ENCODE measurements around the gene NAA10. TPM values are rescaled to one million over a fixed set of nuclear protein-coding genes. Genes with fewer than 3 reads are reported as not detected.

Gene NAA10
- total and polyA plus RNA-seq, 2 of the 13 experiments (the other 11 are each of a cell fraction or from before 2014, with no cell fraction given) = 49.2 to 51.7 TPM

DNA sequence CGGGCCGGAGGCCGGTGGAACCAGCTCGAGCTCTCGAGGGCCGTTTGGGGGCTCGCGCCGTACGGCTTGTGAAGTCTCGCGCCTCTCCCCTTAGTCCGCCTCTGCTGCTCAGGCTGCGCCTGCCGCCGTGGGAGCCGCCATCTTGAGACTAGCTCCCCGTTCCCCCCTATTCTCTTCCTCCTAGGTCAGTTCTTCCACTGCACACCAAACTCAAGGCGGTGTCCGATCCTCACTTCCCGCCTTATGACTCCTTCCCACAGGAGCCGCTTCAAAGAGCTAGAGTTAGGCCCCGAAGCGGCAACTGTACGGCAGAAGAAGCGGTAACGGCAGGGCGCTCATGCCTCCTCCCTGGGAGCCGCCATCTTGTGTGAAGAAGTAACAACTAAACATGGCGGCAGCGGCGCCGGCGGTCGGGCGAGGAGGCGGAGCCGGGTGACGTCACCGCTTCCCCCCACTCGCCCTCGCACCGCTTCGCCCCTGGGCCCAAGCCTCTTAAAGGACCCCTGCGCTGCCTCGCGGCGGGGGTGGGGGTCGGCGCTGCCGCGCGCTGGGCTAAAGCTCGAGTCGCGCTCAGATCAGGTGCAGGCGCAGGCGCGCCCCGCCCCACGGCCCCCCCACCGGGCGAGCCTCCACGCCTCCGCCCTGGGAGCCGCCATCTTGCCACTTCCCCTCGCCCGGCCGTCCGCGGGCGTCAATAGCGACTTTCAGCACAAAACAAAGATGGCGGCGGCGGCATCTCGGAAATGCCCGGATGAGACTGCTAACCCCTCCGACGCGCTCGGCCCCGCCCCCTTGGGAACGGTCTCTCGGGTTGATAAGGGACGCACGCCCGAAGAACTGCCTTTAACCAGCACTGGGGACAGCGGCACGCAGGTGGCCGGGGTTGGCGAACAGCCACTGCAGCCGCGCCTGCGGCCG, 36.9 kb upstream of the NAA10 start, which contains the start of gene HCFC1 (continued):
- TF ChIP-seq ZNF878 (CRISPR knock-in tag; IDR thresholded peaks at IDR 0.05) (no peak), MAZ (IDR thresholded peaks at IDR 0.05; ENCODE audit: borderline replicate concordance, low read depth, low read length) (0 out of 2 replicates have a peak, but pooled peaks have one; percentile 17), MAZ (CRISPR knock-in tag; IDR thresholded peaks at IDR 0.05; ENCODE audit: low read depth) (peak; percentile 64), ZNF75D (CRISPR knock-in tag; IDR thresholded peaks at IDR 0.05; ENCODE audit: borderline replicate concordance) (no peak), ZNF143 (CRISPR knock-in tag; IDR thresholded peaks at IDR 0.05) (peak; percentile 11; the same call in 1 of the 2 replicates), RBAK (CRISPR knock-in tag; IDR thresholded peaks at IDR 0.05) (no peak), BRD4 (CRISPR knock-in tag; IDR thresholded peaks at IDR 0.05) (peak; percentile 55; the same call in 1 of the 2 replicates), ZNF577 (CRISPR knock-in tag; IDR thresholded peaks at IDR 0.05; ENCODE audit: borderline replicate concordance, low read depth) (no peak), ZFP1 (CRISPR knock-in tag; IDR thresholded peaks at IDR 0.05) (no peak), GTF3A (CRISPR knock-in tag; conservative IDR thresholded peaks at IDR 0.05) (no peak), ZNF552 (CRISPR knock-in tag; IDR thresholded peaks at IDR 0.05; ENCODE audit: borderline replicate concordance) (no peak), HDAC2 (CRISPR knock-in tag; IDR thresholded peaks at IDR 0.05) (no peak), ZNF788 (CRISPR knock-in tag; IDR thresholded peaks at IDR 0.05; ENCODE audit: borderline replicate concordance) (0 out of 2 replicates have a peak, but pooled peaks have one; percentile 24), NFIB (CRISPR knock-in tag; IDR thresholded peaks at IDR 0.05; ENCODE audit: borderline replicate concordance) (no peak), ZNF17 (CRISPR knock-in tag; IDR thresholded peaks at IDR 0.05) (no peak), JUNB (CRISPR knock-in tag; IDR thresholded peaks at IDR 0.05; ENCODE audit: borderline replicate concordance) (no peak), SAP130 (CRISPR knock-in tag; IDR thresholded peaks at IDR 0.05; ENCODE audit: low read depth) (no peak), PCBP2 (optimal IDR thresholded peaks at IDR 0.05; ENCODE audit: low read depth, low read length, poor library complexity, severe bottlenecking) (no peak), ZNF354B (CRISPR knock-in tag; IDR thresholded peaks at IDR 0.05) (no peak), ZFP90 (CRISPR knock-in tag; IDR thresholded peaks at IDR 0.05; ENCODE audit: borderline replicate concordance) (no peak)
- TF ChIP-seq, protein P1, sequence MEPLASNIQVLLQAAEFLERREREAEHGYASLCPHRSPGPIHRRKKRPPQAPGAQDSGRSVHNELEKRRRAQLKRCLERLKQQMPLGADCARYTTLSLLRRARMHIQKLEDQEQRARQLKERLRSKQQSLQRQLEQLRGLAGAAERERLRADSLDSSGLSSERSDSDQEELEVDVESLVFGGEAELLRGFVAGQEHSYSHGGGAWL (CRISPR knock-in tag; IDR thresholded peaks at IDR 0.05) = no peak
- TF ChIP-seq, protein P2, sequence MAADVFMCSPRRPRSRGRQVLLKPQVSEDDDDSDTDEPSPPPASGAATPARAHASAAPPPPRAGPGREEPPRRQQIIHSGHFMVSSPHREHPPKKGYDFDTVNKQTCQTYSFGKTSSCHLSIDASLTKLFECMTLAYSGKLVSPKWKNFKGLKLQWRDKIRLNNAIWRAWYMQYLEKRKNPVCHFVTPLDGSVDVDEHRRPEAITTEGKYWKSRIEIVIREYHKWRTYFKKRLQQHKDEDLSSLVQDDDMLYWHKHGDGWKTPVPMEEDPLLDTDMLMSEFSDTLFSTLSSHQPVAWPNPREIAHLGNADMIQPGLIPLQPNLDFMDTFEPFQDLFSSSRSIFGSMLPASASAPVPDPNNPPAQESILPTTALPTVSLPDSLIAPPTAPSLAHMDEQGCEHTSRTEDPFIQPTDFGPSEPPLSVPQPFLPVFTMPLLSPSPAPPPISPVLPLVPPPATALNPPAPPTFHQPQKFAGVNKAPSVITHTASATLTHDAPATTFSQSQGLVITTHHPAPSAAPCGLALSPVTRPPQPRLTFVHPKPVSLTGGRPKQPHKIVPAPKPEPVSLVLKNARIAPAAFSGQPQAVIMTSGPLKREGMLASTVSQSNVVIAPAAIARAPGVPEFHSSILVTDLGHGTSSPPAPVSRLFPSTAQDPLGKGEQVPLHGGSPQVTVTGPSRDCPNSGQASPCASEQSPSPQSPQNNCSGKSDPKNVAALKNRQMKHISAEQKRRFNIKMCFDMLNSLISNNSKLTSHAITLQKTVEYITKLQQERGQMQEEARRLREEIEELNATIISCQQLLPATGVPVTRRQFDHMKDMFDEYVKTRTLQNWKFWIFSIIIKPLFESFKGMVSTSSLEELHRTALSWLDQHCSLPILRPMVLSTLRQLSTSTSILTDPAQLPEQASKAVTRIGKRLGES (CRISPR knock-in tag; IDR thresholded peaks at IDR 0.05; ENCODE audit: borderline replicate concordance) = no peak
- TF ChIP-seq, protein P3, sequence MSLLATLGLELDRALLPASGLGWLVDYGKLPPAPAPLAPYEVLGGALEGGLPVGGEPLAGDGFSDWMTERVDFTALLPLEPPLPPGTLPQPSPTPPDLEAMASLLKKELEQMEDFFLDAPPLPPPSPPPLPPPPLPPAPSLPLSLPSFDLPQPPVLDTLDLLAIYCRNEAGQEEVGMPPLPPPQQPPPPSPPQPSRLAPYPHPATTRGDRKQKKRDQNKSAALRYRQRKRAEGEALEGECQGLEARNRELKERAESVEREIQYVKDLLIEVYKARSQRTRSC (CRISPR knock-in tag; IDR thresholded peaks at IDR 0.05; ENCODE audit: low read depth) = no peak
- TF ChIP-seq, protein P4, sequence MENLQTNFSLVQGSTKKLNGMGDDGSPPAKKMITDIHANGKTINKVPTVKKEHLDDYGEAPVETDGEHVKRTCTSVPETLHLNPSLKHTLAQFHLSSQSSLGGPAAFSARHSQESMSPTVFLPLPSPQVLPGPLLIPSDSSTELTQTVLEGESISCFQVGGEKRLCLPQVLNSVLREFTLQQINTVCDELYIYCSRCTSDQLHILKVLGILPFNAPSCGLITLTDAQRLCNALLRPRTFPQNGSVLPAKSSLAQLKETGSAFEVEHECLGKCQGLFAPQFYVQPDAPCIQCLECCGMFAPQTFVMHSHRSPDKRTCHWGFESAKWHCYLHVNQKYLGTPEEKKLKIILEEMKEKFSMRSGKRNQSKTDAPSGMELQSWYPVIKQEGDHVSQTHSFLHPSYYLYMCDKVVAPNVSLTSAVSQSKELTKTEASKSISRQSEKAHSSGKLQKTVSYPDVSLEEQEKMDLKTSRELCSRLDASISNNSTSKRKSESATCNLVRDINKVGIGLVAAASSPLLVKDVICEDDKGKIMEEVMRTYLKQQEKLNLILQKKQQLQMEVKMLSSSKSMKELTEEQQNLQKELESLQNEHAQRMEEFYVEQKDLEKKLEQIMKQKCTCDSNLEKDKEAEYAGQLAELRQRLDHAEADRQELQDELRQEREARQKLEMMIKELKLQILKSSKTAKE (CRISPR knock-in tag; IDR thresholded peaks at IDR 0.05; ENCODE audit: borderline replicate concordance) = no peak
